NCI-H774 (cell line): Measurements from ENCODE around the gene HACE1.

Source experiments
- DNase-seq: peaks from one replicate; lab custom pipeline; 2025; lab: John Stamatoyannopoulos, UW

HACE1 gene

GRCh38 chr6:104688283-104688969, 171.3 kb downstream of the HACE1 start:
- no peak for DNase-seq

GRCh38 chr6:104686550-104687175, 173.1 kb downstream of the HACE1 start:
- DNase-seq: peak; percentile 70

DNA sequence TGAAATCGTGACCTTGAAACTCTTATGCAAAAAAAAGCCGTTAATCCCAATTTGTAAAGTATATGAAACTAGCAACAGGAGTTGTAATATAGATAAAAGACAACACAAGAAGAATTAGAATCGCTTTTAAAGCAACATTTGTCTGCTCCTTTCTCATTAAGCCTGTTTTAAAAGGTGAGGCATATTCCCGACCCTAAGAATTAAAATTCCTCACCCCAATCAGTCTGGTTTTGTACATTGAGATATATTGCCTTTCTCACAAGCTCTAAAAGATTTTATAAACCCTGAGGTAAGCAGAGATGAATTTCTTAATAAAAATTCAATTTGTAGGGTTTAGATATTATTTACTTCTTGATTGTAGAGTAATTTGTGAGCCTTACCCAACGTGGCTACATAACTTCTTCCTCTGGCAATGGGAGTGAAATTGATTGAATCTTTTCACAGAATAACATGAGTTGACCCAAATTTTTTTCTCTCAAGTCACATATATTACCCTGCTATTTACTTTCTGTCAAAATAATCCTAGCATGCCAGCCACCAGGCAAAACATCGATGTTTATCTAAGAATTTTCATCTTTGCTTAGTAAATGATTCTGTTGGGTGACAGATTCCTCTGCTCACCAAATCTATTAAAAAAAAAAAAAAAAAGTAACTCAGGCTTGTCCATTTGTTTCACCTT, 173.7 kb downstream of the HACE1 start:
- DNase-seq: no peak

GRCh38 chr6:104684911-104685415, 174.8 kb downstream of the HACE1 start:
- no peak for DNase-seq

DNA sequence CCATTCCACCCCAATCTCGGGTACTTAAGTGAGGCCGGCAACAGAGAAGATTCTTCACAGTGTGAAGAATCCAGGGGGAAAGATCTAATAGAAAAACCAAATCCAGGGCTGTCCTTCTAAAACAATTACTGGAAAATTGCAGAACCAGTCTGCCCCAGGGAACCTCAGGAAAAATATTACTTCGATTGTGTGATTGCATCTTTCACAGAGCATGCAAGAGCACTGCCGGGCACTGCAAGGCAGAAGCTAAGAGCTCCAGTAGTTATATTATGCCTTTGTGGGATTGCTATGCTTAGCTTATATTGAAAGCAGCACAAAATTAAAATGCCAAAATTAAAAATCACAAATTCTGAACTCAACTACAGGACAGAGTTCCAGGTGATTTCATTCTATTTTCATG, 175.9 kb downstream of the HACE1 start:
- DNase-seq: no peak

- DNase-seq: no peak
Measured at GRCh38 chr6:104682722-104683643, 176.7 kb downstream of the HACE1 start.

- no peak for DNase-seq
Measured at GRCh38 chr6:104680539-104680938, 179.2 kb downstream of the HACE1 start.

- no peak for DNase-seq
Measured at GRCh38 chr6:104679971-104680370, 179.7 kb downstream of the HACE1 start.
